Body of pancreas (tissue), 4 donors: ENCODE data around the gene GPR135.

Experiments used
- POLR2A ChIP-seq, 3 donors: fragments of 450-650 bp; IDR thresholded peaks; one replicate each; pipeline ENCODE4 v1.6.1; 2016; ENCODE audit warnings: antibody characterized with exemption in 3 of 3, mild to moderate bottlenecking in 2 of 3
- TF ChIP-seq, protein P1 (sequence below), 7 experiments: fragments of 450-650 bp in 4 of 7; fragments of 200-600 bp in 3 of 7; sonication (generic) in 3 of 7; IDR thresholded peaks; one replicate each; pipeline ENCODE4 v1.5.1; 2016 to 2019; ENCODE audit warnings: antibody characterized with exemption in 7 of 7

DNA sequence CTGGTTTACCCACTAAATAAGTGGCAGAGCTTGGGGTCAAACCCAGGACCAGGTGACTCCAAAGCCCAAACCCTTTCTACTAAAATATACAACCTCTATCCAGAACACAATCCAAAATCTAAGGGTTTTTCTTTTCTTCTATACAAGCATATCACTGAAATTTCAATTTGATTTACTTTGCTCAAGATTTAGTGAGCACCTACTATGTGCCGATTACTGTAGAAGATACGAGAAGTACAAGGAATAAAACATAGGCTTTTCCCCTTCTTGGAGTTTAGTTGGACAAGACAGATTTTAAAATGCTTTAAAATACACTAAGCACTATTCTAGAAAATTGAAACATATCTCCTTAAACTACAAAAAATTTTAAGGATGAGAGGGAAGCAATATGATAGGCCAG is 16.2 kb upstream of the GPR135 start:
- TF ChIP-seq, protein P1, sequence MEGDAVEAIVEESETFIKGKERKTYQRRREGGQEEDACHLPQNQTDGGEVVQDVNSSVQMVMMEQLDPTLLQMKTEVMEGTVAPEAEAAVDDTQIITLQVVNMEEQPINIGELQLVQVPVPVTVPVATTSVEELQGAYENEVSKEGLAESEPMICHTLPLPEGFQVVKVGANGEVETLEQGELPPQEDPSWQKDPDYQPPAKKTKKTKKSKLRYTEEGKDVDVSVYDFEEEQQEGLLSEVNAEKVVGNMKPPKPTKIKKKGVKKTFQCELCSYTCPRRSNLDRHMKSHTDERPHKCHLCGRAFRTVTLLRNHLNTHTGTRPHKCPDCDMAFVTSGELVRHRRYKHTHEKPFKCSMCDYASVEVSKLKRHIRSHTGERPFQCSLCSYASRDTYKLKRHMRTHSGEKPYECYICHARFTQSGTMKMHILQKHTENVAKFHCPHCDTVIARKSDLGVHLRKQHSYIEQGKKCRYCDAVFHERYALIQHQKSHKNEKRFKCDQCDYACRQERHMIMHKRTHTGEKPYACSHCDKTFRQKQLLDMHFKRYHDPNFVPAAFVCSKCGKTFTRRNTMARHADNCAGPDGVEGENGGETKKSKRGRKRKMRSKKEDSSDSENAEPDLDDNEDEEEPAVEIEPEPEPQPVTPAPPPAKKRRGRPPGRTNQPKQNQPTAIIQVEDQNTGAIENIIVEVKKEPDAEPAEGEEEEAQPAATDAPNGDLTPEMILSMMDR (IDR thresholded peaks at IDR 0.05): no peak
- TF ChIP-seq POLR2A (IDR thresholded peaks at IDR 0.05): no peak
